ENCODE results near the gene PTPRN2.
"Not testable (repeated sequence)": the region's sequence is repeated elsewhere in the genome, so short reads cannot be mapped to it uniquely, and the experiment has no call there.

Gene PTPRN2

DNA sequence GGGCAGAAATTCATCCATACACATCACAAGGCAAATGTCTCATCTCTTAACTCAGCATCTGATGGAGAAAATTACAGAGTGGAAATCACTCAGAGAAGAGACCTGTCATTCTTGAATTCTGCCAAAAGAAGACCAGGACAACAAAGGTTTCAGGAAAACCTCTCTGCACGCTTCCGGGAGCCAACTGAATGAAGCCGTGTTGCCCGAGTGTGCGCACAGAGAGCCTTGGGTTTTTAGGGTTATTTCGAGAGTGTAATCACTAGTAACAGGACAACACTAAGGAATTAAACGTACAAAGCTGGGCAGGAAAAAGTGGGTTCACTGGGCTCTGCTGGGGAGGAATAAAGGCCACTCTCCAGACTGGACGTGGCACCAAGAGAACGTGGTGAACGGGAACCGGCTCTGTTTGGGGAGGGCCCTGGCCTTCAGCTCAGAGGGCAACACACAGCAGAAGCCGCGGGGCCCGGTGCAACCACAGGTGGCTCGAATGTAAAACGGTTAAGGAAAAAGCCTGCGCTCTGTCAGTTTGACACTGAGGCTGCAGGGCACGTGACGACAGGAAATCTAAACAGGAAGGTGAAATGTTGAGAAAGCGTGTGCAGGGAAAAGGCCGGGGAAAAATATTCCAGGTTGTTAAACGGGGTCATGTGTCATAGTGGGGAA is 919.3 kb downstream of the PTPRN2 start:
- DNase-seq (ENCODE audit: insufficient read length, low spot score) = no peak
- no peak for TF ChIP-seq POLR2A (IDR thresholded peaks at IDR 0.05; ENCODE audit: low read depth, low read length)
- FAIRE-seq = no peak

- TF ChIP-seq POLR2A (IDR thresholded peaks at IDR 0.05; ENCODE audit: low read depth, low read length) = no peak
- FAIRE-seq = no peak
- no peak for DNase-seq (ENCODE audit: insufficient read length, low spot score)
Measured at GRCh38 chr7:157667731-157668130, 919.9 kb downstream of the PTPRN2 start.

- DNase-seq (ENCODE audit: insufficient read length, low spot score) = no peak
- no peak for FAIRE-seq
- no peak for TF ChIP-seq POLR2A (IDR thresholded peaks at IDR 0.05; ENCODE audit: low read depth, low read length)
Measured at GRCh38 chr7:157667261-157667660, 920.4 kb downstream of the PTPRN2 start.

DNA sequence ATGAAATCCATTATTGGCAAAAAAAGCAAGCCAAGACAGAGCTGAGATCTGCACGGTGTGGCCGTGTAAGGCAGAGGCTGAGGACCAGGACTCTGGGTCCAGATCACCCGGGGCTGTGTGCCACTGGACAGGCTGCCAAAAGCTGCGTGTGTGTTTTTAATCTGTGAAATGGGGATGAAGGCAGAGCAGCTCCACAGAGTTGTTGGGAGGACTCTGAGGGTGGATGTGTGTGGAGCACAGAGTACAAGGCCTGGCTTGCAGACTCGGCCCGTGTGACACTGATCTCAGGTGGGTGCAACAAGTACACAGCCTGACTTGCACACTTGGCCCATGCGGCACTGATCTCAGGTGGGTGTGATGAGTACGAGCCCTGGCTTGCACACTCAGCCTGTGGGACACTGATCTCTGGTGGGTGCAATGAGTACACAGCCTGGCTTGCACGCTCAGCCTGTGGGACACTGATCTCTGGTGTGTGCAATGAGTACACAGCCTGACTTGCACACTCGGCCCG is 921.0 kb downstream of the PTPRN2 start:
- no peak for DNase-seq (ENCODE audit: insufficient read length, low spot score)
- FAIRE-seq = no peak
- no peak for TF ChIP-seq POLR2A (IDR thresholded peaks at IDR 0.05; ENCODE audit: low read depth, low read length)

GRCh38 chr7:157665634-157665988 is 922.0 kb downstream of the PTPRN2 start:
- FAIRE-seq = not testable (repeated sequence)

DNA sequence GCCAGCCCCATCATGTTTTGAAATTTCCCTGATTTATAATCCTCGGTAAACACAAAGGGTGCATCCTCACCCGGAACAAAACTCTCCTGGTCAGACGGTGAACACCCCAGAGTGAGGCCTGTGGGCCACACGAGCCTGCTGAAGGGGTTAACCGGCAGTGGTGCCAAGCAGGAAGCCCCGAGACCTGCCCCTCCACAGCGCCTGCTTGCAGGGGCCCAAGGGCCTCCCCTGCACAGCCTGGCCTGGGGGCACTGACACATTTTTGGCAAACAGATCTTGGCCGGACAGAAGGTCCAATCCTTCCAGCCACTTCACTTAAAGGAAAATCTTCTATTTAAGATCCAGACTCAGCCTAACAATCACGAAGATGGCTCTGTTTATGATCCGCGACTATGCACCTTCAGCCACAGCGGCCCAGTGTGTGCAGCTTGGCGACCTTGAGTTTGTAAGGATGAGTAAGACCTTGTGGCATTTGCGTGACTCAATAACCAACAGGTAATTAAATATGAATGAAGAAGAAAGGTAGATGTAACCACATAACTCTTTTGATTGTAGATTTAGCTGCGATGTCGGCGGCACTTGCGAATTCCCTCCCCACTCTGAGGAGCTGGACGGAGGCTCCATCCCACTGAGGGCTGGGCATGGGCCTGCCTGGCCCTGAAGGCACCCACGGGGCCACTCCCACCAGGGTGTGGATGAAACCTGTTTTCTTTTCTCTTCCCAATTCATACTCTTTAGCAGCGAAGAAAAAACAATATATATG is 922.6 kb downstream of the PTPRN2 start:
- no peak for TF ChIP-seq POLR2A (IDR thresholded peaks at IDR 0.05; ENCODE audit: low read depth, low read length)
- FAIRE-seq = no peak
- DNase-seq (ENCODE audit: insufficient read length, low spot score) = no peak

More at GRCh38 chr7:157665634-157665988, 922.0 kb downstream of the PTPRN2 start:
- not testable (repeated sequence) for DNase-seq (ENCODE audit: insufficient read length, low spot score)

DNA sequence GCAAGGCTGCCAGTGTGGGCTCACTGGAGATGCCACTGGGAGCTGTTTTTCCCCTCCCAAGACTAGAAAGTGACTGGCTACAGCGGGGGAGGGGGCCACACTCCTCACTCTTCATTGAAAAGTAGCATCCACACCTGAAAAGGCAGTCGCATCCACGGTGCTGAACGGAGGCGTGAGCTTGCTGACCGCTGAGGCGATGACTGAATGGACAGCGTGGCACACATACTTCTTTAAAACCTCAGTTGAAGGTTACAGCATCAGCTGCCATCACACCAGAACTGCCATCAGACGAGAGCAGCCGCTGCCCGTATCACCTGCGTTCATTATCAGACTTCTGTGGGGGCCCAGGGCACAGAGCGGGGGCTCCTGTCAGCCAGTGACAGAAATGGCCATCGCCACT is 923.6 kb downstream of the PTPRN2 start:
- no peak for TF ChIP-seq POLR2A (IDR thresholded peaks at IDR 0.05; ENCODE audit: low read depth, low read length)
- no peak for FAIRE-seq
- no peak for DNase-seq (ENCODE audit: insufficient read length, low spot score)

GRCh38 chr7:157662981-157663716 is 924.5 kb downstream of the PTPRN2 start:
- TF ChIP-seq POLR2A (IDR thresholded peaks at IDR 0.05; ENCODE audit: low read depth, low read length) = no peak

GRCh38 chr7:157662110-157662791 is 925.4 kb downstream of the PTPRN2 start:
- no peak for FAIRE-seq
- no peak for DNase-seq (ENCODE audit: insufficient read length, low spot score)
- TF ChIP-seq POLR2A (IDR thresholded peaks at IDR 0.05; ENCODE audit: low read depth, low read length) = no peak

More at GRCh38 chr7:157662981-157663716, 924.5 kb downstream of the PTPRN2 start:
- no peak for FAIRE-seq
- DNase-seq (ENCODE audit: insufficient read length, low spot score) = no peak

DNA sequence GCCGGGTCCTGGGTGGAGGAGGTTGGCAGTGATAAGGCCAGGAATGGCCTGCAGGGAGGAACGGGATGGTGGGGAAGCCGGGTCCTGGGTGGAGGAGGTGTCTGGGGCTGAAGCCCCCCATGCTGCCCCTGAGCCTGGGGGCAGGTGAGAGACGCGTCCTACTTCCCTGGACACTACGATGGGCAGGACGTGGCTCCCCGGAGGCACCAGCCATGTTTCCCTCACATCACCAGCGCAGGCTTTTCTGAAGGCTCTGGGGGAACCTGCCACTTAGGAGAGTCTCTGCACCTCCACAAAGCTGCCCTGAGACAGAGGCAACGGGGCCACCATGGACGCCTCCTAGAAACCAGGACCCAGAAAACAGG is 926.0 kb downstream of the PTPRN2 start:
- TF ChIP-seq POLR2A (IDR thresholded peaks at IDR 0.05; ENCODE audit: low read depth, low read length) = no peak
- DNase-seq (ENCODE audit: insufficient read length, low spot score) = no peak
- no peak for FAIRE-seq

GRCh38 chr7:157660971-157661610 is 926.5 kb downstream of the PTPRN2 start:
- FAIRE-seq = no peak
- TF ChIP-seq POLR2A (IDR thresholded peaks at IDR 0.05; ENCODE audit: low read depth, low read length) = no peak
- no peak for DNase-seq (ENCODE audit: insufficient read length, low spot score)

DNA sequence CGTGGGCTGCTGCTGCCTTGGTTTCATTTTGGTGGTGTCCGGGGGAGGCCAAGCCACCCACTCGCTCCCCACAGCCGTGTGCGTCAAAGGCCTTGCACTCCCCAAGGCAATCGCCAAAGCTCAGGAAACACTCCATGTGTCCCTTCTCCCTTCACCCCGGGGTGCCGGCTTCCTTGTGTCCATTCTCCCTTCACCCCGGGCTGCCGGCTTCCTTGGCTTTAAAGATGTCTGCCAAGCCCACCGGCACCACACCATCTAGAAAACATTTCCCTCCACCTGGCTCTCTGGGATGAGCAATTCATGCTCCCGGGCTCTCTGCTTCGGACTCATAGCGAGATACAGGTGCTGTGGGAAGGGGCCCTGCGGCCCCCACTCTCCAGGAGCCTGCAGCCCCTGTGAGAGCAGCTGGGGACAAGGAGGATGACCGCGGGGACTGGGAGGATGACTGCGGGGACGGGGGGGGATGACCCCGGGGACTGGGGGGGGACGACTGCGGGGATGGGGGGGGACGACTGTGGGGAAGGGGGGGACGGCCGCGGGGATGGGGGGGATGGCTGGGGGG is 928.7 kb downstream of the PTPRN2 start:
- no peak for TF ChIP-seq POLR2A (IDR thresholded peaks at IDR 0.05; ENCODE audit: low read depth, low read length)
- DNase-seq (ENCODE audit: insufficient read length, low spot score) (no peak), FAIRE-seq (no peak)
